C4-2B (cell line): ENCODE results near the gene MRGPRX1.

Experiments
- ZFX ChIP-seq: fragments of 450-650 bp; IDR thresholded peaks from 2 replicates; pipeline ENCODE4 v1.6.1; 2017
- TF ChIP-seq, protein P1 (sequence below): fragments of 450-650 bp; conservative IDR thresholded peaks from 2 replicates; pipeline ENCODE4 v1.5.1; 2017; ENCODE audit warnings: mild to moderate bottlenecking

GRCh38 chr11:18974192-18974591 lies 35.0 kb upstream of the MRGPRX1 start:
- TF ChIP-seq, protein P1, sequence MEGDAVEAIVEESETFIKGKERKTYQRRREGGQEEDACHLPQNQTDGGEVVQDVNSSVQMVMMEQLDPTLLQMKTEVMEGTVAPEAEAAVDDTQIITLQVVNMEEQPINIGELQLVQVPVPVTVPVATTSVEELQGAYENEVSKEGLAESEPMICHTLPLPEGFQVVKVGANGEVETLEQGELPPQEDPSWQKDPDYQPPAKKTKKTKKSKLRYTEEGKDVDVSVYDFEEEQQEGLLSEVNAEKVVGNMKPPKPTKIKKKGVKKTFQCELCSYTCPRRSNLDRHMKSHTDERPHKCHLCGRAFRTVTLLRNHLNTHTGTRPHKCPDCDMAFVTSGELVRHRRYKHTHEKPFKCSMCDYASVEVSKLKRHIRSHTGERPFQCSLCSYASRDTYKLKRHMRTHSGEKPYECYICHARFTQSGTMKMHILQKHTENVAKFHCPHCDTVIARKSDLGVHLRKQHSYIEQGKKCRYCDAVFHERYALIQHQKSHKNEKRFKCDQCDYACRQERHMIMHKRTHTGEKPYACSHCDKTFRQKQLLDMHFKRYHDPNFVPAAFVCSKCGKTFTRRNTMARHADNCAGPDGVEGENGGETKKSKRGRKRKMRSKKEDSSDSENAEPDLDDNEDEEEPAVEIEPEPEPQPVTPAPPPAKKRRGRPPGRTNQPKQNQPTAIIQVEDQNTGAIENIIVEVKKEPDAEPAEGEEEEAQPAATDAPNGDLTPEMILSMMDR, result no peak
- no peak for TF ChIP-seq ZFX
